Nephron (organoid): ENCODE measurements around the gene PPP1R3E.
A peak's percentile ranks its signal among the peaks of the same experiment; 100 is the strongest.

Experiments
- H3K27ac Mint-ChIP-seq, 3 experiments: 2 replicates each; pipeline ENCODE4 v1.8.0; 2020; ENCODE audit warnings: mixed read lengths in 3 of 3, mild to moderate bottlenecking in 2 of 3, moderate library complexity in 1 of 3
- H3K27me3 Mint-ChIP-seq: 2 replicates; pipeline ENCODE4 v1.8.0; 2021; ENCODE audit warnings: low read depth, mild to moderate bottlenecking, moderate library complexity, mixed read lengths
- H3K36me3 Mint-ChIP-seq: 2 replicates; pipeline ENCODE4 v1.8.0; 2020; ENCODE audit warnings: low read depth, mixed read lengths
- H3K4me1 Mint-ChIP-seq: 2 replicates; pipeline ENCODE4 v1.8.0; 2020; ENCODE audit warnings: mixed read lengths
- H3K4me3 Mint-ChIP-seq, 3 experiments: 2 replicates each; pipeline ENCODE4 v1.8.0; 2020; ENCODE audit warnings: mild to moderate bottlenecking in 3 of 3, mixed read lengths in 3 of 3, moderate library complexity in 2 of 3
- H3K9me3 Mint-ChIP-seq: 2 replicates; pipeline ENCODE4 v1.8.0; 2020; ENCODE audit warnings: mixed read lengths
- TF ChIP-seq, protein P1 (sequence below), 3 experiments: fragments of 200-600 bp; sonication (generic); IDR thresholded peaks; one replicate each; pipeline ENCODE4 v1.5.0; 2021; ENCODE audit warnings: antibody characterized with exemption in 3 of 3; ENCODE audit not compliant: unreplicated experiment in 3 of 3

PPP1R3E gene

GRCh38 chr14:23319746-23320583, 17.3 kb upstream of the PPP1R3E start:
- Mint-ChIP-seq H3K27ac (peak overlapping the region; percentile 97 to 100 (median 97)), H3K36me3 (peaks cover 42% of the 10 kb centered on the region), H3K4me1 (peaks cover 30% of the 10 kb centered on the region), H3K4me3 (peak overlapping the region; percentile 89 to 99 (median 96)), H3K9me3 (no peaks in the 10 kb centered on the region), H3K27me3 (no peaks in the 10 kb centered on the region)
- TF ChIP-seq, protein P1, sequence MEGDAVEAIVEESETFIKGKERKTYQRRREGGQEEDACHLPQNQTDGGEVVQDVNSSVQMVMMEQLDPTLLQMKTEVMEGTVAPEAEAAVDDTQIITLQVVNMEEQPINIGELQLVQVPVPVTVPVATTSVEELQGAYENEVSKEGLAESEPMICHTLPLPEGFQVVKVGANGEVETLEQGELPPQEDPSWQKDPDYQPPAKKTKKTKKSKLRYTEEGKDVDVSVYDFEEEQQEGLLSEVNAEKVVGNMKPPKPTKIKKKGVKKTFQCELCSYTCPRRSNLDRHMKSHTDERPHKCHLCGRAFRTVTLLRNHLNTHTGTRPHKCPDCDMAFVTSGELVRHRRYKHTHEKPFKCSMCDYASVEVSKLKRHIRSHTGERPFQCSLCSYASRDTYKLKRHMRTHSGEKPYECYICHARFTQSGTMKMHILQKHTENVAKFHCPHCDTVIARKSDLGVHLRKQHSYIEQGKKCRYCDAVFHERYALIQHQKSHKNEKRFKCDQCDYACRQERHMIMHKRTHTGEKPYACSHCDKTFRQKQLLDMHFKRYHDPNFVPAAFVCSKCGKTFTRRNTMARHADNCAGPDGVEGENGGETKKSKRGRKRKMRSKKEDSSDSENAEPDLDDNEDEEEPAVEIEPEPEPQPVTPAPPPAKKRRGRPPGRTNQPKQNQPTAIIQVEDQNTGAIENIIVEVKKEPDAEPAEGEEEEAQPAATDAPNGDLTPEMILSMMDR (IDR thresholded peaks at IDR 0.05; ENCODE audit: unreplicated experiment in 3 of 3), result no peak

DNA sequence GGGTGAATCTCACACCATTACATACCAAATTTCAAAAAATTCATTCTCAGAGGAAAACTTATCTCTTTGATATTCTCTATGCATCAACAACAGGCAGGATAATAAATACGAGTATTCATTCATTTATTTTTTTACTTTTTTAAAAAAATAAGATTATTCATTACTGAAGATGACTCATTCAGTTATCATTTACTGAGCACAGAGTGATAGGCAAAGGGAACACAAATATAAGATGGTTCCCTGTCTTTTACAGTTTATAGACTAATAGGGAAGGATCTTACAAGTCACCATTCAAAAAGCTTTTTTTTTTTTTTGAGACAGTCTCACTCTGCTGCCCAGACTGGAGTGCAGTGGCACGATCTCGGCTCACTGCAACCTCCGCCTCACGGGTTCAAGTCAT, 13.6 kb upstream of the PPP1R3E start:
- Mint-ChIP-seq H3K36me3 (peaks cover 26% of the 10 kb centered on the region), H3K4me1 (peaks cover 10% of the 10 kb centered on the region), H3K9me3 (no peaks in the 10 kb centered on the region), H3K27ac (no peak overlapping the region), H3K27me3 (no peaks in the 10 kb centered on the region), H3K4me3 (no peak overlapping the region)
- TF ChIP-seq, protein P1 (IDR thresholded peaks at IDR 0.05; ENCODE audit: unreplicated experiment in 3 of 3), result no peak

DNA sequence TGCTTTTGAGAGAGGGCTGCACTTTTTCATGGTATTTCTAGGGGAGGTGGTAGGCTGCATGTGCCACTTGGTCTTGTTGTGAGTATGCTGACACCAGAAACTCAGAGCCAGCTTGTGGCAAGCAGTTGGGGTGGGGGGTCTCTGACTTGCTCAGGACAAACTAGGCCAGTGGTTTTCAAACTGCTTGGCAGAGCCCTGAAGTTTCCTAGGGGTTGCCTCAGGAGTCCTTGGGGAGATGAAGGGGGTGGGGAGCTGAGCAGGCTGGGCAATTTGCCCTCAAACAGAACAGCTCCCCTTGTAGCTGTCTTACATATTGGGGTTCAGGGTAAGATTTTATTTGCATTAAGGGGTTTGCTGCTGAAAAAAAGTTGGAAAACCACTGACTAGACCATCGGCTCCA, 7.9 kb upstream of the PPP1R3E start:
- Mint-ChIP-seq H3K4me3 (peak overlapping the region in 2 of 3 experiments; percentile 3 to 34), H3K27ac (no peak overlapping the region), H3K4me1 (peaks cover 37% of the 10 kb centered on the region), H3K27me3 (peaks cover 5% of the 10 kb centered on the region), H3K36me3 (peaks cover 35% of the 10 kb centered on the region), H3K9me3 (no peaks in the 10 kb centered on the region)
- TF ChIP-seq, protein P1 (IDR thresholded peaks at IDR 0.05; ENCODE audit: unreplicated experiment in 3 of 3), result no peak

DNA sequence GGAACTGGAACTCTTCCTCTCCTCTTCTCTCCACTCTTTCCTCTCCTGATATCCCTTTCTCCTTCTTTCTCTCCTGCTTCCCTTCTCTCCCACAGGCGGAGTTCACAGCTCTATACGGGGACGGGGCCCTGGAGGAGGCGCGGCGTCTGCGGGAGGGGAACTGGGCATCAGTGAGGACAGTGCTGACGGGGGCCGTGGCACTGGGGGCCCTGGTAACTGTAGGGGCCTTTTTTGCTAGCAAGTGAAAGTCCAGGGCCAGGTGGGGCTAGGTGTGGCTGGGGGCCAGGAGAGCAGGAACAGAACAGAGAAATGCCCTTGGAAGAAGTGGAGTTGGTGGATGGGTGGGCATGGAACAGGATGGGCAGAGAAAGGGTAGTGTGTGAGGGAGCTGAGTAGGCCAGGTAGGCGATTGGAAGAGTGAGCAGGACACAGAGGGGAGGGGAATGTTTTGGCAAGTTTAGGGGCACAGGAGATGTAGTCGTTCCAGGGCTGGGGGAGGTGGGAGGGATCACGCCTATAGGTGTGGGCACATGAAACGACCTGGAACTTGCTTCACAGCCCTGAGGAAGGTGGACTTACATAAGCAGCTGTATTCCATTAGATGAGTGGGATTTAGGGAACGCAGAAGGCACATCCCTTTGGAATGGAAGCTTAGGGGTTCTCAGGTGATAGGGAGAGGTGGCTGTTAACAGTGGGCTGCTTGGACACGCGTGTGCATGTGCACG, 6.2 kb upstream of the PPP1R3E start:
- peaks cover 42% of the 10 kb centered on the region for H3K4me1 Mint-ChIP-seq
- H3K9me3 Mint-ChIP-seq, result no peaks in the 10 kb centered on the region
- peaks cover 35% of the 10 kb centered on the region for H3K36me3 Mint-ChIP-seq
- TF ChIP-seq, protein P1 (IDR thresholded peaks at IDR 0.05; ENCODE audit: unreplicated experiment in 3 of 3), result no peak
- H3K27ac Mint-ChIP-seq, result peak overlapping the region in 1 of 3 experiments; percentile 65
- H3K27me3 Mint-ChIP-seq, result peaks cover 5% of the 10 kb centered on the region
- H3K4me3 Mint-ChIP-seq, result peak overlapping the region; percentile 93 to 98 (median 95)

DNA sequence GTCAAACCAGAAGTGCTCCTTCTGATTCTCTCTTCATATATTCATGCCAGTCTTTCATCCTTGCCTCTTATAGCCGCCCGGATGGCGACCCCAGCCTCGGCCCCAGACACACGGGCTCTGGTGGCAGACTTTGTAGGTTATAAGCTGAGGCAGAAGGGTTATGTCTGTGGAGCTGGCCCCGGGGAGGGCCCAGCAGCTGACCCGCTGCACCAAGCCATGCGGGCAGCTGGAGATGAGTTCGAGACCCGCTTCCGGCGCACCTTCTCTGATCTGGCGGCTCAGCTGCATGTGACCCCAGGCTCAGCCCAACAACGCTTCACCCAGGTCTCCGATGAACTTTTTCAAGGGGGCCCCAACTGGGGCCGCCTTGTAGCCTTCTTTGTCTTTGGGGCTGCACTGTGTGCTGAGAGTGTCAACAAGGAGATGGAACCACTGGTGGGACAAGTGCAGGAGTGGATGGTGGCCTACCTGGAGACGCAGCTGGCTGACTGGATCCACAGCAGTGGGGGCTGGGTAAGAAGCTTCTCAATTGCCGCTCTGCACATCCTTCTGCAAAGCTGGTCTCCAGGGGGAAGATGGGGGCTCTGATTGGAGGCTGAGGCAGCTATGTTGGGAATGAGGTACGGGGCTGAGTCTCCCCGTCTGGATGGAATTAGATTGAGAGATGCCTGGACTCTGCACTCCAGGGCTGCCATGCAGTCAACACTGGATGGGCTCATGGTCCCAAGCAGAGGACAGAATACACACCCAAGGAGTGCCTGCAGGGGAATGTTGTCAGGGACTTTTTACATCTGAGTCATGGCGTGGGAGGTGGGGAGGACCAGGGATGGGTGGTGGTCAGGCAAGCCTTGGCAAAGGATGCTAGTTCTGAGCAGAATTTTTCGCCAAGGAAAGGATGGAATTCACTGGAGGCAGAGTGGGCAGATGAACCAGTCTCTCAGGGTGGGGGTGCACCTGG, 5.3 kb upstream of the PPP1R3E start:
- peaks cover 42% of the 10 kb centered on the region for H3K4me1 Mint-ChIP-seq
- TF ChIP-seq, protein P1 (IDR thresholded peaks at IDR 0.05; ENCODE audit: unreplicated experiment in 3 of 3), result no peak
- H3K9me3 Mint-ChIP-seq, result no peaks in the 10 kb centered on the region
- H3K27ac Mint-ChIP-seq, result peak overlapping the region; percentile 92 to 97 (median 95)
- H3K27me3 Mint-ChIP-seq, result peaks cover 5% of the 10 kb centered on the region
- H3K4me3 Mint-ChIP-seq, result peak overlapping the region; percentile 93 to 98 (median 95)
- H3K36me3 Mint-ChIP-seq, result peaks cover 34% of the 10 kb centered on the region
